A673 (cell line): ENCODE measurements around the gene AP3S2.

Experiments
- EZH2 ChIP-seq: fragments of 200-600 bp; sonication (generic); IDR thresholded peaks from 2 replicates; pipeline ENCODE4 v1.6.1; 2017; ENCODE audit warnings: borderline replicate concordance, low read depth, mild to moderate bottlenecking, mixed read lengths, antibody characterized with exemption, low read length; ENCODE audit not compliant: poor library complexity, severe bottlenecking
- TF ChIP-seq, protein P1 (sequence below): fragments of 300-800, 200-600 bp; sonication (generic); conservative IDR thresholded peaks from 2 replicates; pipeline ENCODE4 v1.5.1; 2017; ENCODE audit warnings: low read depth, mild to moderate bottlenecking, antibody characterized with exemption, low read length, moderate library complexity, mixed read lengths

DNA sequence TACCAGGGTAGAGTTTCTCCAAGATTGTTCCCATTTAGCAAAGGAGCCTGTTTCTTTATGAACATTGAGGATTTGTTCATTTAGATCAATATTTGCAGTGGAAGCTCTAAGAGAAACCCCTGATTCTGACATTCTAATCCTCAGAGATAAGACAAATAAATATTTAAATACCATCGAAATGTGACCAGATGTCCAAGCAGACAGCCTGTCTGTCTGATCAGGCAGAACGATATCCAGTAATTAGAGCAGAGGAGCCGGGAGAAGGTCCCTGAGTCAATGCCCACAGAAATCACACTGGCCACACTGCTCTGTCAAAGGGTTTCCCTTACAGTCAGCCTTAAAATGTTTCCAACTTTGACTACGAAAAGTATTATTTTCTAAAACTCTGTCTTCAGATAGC lies 34.6 kb upstream of the AP3S2 start:
- TF ChIP-seq, protein P1, sequence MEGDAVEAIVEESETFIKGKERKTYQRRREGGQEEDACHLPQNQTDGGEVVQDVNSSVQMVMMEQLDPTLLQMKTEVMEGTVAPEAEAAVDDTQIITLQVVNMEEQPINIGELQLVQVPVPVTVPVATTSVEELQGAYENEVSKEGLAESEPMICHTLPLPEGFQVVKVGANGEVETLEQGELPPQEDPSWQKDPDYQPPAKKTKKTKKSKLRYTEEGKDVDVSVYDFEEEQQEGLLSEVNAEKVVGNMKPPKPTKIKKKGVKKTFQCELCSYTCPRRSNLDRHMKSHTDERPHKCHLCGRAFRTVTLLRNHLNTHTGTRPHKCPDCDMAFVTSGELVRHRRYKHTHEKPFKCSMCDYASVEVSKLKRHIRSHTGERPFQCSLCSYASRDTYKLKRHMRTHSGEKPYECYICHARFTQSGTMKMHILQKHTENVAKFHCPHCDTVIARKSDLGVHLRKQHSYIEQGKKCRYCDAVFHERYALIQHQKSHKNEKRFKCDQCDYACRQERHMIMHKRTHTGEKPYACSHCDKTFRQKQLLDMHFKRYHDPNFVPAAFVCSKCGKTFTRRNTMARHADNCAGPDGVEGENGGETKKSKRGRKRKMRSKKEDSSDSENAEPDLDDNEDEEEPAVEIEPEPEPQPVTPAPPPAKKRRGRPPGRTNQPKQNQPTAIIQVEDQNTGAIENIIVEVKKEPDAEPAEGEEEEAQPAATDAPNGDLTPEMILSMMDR = no peak
- no peak for TF ChIP-seq EZH2
